ENCODE data around the gene PTGDR. TPM values are rescaled to one million over a fixed set of nuclear protein-coding genes. Genes with fewer than 3 reads are reported as not detected.

The PTGDR gene
- total and polyA plus RNA-seq, 9 of the 15 experiments (the other 6 are each of a cell fraction or from before 2014, with no cell fraction given): not detected

DNA sequence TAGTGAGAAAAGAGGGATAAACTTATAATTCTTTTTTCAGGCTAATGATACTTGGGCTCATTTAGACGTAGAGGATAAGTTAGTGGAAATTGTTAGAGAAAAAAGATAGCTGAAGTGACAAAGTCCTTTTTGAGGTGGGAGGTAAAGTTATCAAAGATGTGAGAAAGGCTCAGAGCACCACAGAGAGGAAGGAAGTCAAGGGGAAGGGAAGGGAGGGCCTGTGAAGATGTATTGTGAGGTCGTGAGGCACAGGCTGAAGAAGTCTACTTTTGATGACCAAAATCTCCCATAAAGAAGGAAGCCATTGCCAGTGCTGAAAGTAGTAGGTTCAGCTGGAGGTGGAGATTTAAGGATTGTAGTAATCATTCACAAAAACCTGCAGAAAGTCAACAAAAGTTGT lies 19.4 kb upstream of the PTGDR start:
- ATAC-seq: no peak
- ChIA-PET POLR2A (no interaction called here), CTCF (ENCODE audit: low intra/inter-chr PET ratio) (no interaction called here)
- Histone ChIP-seq H2AFZ (ENCODE audit: low read depth, low read length) (no peak overlapping the region), H3K4me3 (no peak overlapping the region), H3K9me1 (ENCODE audit: control insufficient read depth, insufficient read depth, low read length) (no peaks in the 10 kb centered on the region), H3K4me1 (replicated peaks in 1 of 2; ENCODE audit: control insufficient read depth in 2 of 2, insufficient read depth in 2 of 2, low read length in 2 of 2) (no peaks in the 10 kb centered on the region), H3K79me2 (ENCODE audit: control insufficient read depth, insufficient read depth, low read length) (no peaks in the 10 kb centered on the region), H3K27ac (ENCODE audit: extremely low read depth, low read depth, low read length) (no peak overlapping the region), H3K4me2 (ENCODE audit: insufficient read depth, low read length) (no peak overlapping the region), H3K36me3 (ENCODE audit: control insufficient read depth, insufficient read depth, low read length) (no peaks in the 10 kb centered on the region), H3K27me3 (ENCODE audit: control insufficient read depth in 2 of 2, insufficient read depth in 2 of 2, low read length in 2 of 2) (no peaks in the 10 kb centered on the region), H4K20me1 (replicated peaks; ENCODE audit: control insufficient read depth, insufficient read depth, low read length) (no peaks in the 10 kb centered on the region), H3K9me3 (replicated peaks; ENCODE audit: control insufficient read depth, insufficient read depth, low read depth, low read length) (no peaks in the 10 kb centered on the region), H3K9ac (ENCODE audit: insufficient read depth in 1 of 2, low read depth in 2 of 2, low read length in 2 of 2) (no peak overlapping the region)
- intact Hi-C loops (cut with micrococcal nuclease): no loop called here
- DNase-seq (ENCODE audit: extremely low read depth in 1 of 4, low spot score in 3 of 4): no peak
- WGBS (ENCODE audit: insufficient coverage, low coverage, missing lambda C conversion rate): 0% methylated on average over 1 of the region's 2 CpGs
- in situ Hi-C loops (cut with MboI): no loop called here
- no peak for FAIRE-seq
- BruUV-seq (replicated peaks): no TSS peak
- no peak for TF ChIP-seq PHTF2 (CRISPR knock-in tag; IDR thresholded peaks at IDR 0.05)
- TF ChIP-seq NR3C1 (CRISPR knock-in tag; IDR thresholded peaks at IDR 0.05): no peak
- TF ChIP-seq, protein P1, sequence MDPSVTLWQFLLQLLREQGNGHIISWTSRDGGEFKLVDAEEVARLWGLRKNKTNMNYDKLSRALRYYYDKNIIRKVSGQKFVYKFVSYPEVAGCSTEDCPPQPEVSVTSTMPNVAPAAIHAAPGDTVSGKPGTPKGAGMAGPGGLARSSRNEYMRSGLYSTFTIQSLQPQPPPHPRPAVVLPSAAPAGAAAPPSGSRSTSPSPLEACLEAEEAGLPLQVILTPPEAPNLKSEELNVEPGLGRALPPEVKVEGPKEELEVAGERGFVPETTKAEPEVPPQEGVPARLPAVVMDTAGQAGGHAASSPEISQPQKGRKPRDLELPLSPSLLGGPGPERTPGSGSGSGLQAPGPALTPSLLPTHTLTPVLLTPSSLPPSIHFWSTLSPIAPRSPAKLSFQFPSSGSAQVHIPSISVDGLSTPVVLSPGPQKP (CRISPR knock-in tag; IDR thresholded peaks at IDR 0.05): no peak
- TF ChIP-seq ZNF263 (CRISPR knock-in tag; IDR thresholded peaks at IDR 0.05; ENCODE audit: borderline replicate concordance): no peak
- no peak for TF ChIP-seq ZKSCAN1 (IDR thresholded peaks at IDR 0.05; ENCODE audit: low read depth, low read length)
- no peak for TF ChIP-seq ZNF140 (CRISPR knock-in tag; IDR thresholded peaks at IDR 0.05)
- TF ChIP-seq, protein P2, sequence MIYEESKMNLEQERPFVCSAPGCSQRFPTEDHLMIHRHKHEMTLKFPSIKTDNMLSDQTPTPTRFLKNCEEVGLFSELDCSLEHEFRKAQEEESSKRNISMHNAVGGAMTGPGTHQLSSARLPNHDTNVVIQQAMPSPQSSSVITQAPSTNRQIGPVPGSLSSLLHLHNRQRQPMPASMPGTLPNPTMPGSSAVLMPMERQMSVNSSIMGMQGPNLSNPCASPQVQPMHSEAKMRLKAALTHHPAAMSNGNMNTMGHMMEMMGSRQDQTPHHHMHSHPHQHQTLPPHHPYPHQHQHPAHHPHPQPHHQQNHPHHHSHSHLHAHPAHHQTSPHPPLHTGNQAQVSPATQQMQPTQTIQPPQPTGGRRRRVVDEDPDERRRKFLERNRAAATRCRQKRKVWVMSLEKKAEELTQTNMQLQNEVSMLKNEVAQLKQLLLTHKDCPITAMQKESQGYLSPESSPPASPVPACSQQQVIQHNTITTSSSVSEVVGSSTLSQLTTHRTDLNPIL (CRISPR knock-in tag; IDR thresholded peaks at IDR 0.05): no peak
- TF ChIP-seq, protein P3, sequence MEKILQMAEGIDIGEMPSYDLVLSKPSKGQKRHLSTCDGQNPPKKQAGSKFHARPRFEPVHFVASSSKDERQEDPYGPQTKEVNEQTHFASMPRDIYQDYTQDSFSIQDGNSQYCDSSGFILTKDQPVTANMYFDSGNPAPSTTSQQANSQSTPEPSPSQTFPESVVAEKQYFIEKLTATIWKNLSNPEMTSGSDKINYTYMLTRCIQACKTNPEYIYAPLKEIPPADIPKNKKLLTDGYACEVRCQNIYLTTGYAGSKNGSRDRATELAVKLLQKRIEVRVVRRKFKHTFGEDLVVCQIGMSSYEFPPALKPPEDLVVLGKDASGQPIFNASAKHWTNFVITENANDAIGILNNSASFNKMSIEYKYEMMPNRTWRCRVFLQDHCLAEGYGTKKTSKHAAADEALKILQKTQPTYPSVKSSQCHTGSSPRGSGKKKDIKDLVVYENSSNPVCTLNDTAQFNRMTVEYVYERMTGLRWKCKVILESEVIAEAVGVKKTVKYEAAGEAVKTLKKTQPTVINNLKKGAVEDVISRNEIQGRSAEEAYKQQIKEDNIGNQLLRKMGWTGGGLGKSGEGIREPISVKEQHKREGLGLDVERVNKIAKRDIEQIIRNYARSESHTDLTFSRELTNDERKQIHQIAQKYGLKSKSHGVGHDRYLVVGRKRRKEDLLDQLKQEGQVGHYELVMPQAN (IDR thresholded peaks at IDR 0.05; ENCODE audit: borderline replicate concordance): no peak
- no peak for TF ChIP-seq ZBTB8A (IDR thresholded peaks at IDR 0.05; ENCODE audit: partially characterized antibody)
- TF ChIP-seq DACH1 (IDR thresholded peaks at IDR 0.05; ENCODE audit: partially characterized antibody): no peak
- no peak for TF ChIP-seq ZNF507 (tag; conservative IDR thresholded peaks at IDR 0.05)
- TF ChIP-seq FOXP1 (CRISPR knock-in tag; IDR thresholded peaks at IDR 0.05): no peak
- no peak for TF ChIP-seq SMAD3 (CRISPR knock-in tag; conservative IDR thresholded peaks at IDR 0.05)
- TF ChIP-seq RBM17 (IDR thresholded peaks at IDR 0.05; ENCODE audit: borderline replicate concordance, low read depth, low read length): no peak
- TF ChIP-seq, protein P4, sequence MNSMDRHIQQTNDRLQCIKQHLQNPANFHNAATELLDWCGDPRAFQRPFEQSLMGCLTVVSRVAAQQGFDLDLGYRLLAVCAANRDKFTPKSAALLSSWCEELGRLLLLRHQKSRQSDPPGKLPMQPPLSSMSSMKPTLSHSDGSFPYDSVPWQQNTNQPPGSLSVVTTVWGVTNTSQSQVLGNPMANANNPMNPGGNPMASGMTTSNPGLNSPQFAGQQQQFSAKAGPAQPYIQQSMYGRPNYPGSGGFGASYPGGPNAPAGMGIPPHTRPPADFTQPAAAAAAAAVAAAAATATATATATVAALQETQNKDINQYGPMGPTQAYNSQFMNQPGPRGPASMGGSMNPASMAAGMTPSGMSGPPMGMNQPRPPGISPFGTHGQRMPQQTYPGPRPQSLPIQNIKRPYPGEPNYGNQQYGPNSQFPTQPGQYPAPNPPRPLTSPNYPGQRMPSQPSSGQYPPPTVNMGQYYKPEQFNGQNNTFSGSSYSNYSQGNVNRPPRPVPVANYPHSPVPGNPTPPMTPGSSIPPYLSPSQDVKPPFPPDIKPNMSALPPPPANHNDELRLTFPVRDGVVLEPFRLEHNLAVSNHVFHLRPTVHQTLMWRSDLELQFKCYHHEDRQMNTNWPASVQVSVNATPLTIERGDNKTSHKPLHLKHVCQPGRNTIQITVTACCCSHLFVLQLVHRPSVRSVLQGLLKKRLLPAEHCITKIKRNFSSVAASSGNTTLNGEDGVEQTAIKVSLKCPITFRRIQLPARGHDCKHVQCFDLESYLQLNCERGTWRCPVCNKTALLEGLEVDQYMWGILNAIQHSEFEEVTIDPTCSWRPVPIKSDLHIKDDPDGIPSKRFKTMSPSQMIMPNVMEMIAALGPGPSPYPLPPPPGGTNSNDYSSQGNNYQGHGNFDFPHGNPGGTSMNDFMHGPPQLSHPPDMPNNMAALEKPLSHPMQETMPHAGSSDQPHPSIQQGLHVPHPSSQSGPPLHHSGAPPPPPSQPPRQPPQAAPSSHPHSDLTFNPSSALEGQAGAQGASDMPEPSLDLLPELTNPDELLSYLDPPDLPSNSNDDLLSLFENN (IDR thresholded peaks at IDR 0.05; ENCODE audit: low read depth in 2 of 2, low read length in 2 of 2): no peak
- TF ChIP-seq SLC30A9 (CRISPR knock-in tag; IDR thresholded peaks at IDR 0.05): no peak
